HG03342 (cell line): ENCODE measurements around the gene CLASP2.
"Not testable (repeated sequence)": the region's sequence is repeated elsewhere in the genome, so short reads cannot be mapped to it uniquely, and the experiment has no call there.

Experiments
- ATAC-seq: cut with Tn5 transposase; IDR thresholded peaks from one replicate; pipeline ENCODE4 v1.9.1; 2021; ENCODE audit warnings: mild to moderate bottlenecking, moderate library complexity; ENCODE audit not compliant: unreplicated experiment

The CLASP2 gene

GRCh38 chr3:33459577-33459976, 258.5 kb downstream of the CLASP2 start:
- not testable (repeated sequence) for ATAC-seq

GRCh38 chr3:33458446-33458845, 259.6 kb downstream of the CLASP2 start:
- ATAC-seq, result no peak

- ATAC-seq, result no peak
These were observed 261.3 kb downstream of the CLASP2 start for GRCh38 chr3:33456756-33457155.

- no peak for ATAC-seq
These were observed 264.7 kb downstream of the CLASP2 start for GRCh38 chr3:33453331-33453761.

GRCh38 chr3:33451994-33452393, 266.1 kb downstream of the CLASP2 start:
- not testable (repeated sequence) for ATAC-seq

- ATAC-seq, result no peak
These were observed 270.1 kb downstream of the CLASP2 start for GRCh38 chr3:33447958-33448357.

- not testable (repeated sequence) for ATAC-seq
These were observed 270.8 kb downstream of the CLASP2 start for GRCh38 chr3:33447256-33447625.
